Activated T-cell treated with anti-CD3 and anti-CD28 coated beads for 24 hours (primary cell): ENCODE results near the gene ZFYVE21.

Experiments used
- DNase-seq: peaks from one replicate; pipeline ENCODE4 v3.0.0-alpha.2; 2020; ENCODE audit warnings: low read depth

ZFYVE21 gene

DNA sequence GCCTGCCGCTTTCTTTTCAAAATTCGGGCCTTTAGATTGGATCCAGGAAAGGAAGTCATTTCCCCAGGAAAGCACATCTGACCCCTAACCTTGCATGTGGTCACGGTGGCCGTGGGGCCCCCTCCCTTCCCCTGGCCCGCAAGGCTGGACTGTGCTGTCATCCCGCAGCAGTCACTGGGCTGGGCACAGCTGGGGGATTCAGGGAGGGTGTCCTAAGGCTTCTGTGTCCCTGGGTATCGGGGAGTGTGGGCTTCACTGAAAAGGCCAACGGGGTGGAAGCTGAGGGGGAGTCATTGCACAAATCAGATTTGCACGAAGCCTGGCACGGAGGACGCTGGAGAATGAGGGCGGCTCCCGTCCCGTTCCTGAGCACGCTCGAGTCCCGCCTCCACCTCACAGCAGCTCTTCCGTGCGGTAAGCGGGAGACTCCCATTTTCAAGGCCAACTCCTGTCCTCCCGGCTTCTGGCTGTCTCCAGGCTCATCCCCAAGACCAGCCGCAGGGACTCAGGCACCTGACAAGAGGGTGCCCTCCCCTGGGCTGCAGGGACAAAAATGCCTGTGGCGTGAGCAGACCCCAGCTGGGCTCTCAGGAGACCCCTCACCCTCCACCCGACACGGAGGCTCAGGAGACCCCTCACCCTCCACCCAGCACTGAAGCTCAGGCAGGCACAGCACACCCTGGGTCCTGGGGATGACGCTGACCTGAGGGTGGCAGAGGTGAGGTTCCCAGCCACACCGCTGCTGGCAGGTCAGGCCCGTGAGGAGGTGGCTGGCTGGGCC is 9.9 kb upstream of the ZFYVE21 start:
- no peak for DNase-seq

DNA sequence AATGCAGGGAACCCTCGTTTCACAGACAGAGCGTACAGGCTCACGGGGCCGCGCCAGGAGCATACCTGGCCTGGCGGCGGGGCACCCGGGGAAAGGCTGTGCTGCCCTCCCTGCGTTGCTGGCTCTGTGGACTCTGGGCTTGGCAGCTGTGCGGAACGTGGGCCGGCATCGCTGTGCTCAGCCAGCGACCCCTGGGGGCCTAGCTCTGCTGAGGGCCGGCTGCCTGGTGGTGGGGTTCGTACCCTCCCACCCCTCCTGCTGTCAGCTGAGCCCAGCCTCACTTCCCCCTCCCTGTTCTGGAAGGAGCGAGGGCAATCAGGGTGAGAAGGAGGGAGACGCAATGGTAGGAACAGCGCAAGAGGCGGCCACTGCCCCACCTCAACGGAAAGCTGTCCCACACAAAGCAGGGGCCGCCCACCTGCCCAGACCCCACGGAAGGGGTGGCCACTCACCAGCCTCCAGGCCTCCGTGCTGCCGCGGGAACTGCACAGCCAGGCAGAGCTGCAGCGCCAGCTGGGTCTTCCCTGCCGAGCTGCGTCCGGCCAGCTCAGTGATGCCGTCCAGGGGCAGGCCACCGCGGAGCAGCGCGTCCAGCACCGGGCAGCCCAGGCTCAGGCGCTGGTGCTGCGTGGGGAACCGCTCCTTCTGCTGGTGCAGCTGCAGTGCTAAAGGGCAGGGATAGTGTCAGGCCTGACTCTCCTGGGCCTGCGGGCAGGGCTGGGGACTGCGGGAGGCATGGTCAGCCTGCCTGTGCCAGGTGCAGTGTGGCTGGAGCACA is 8.9 kb upstream of the ZFYVE21 start:
- no peak for DNase-seq

DNA sequence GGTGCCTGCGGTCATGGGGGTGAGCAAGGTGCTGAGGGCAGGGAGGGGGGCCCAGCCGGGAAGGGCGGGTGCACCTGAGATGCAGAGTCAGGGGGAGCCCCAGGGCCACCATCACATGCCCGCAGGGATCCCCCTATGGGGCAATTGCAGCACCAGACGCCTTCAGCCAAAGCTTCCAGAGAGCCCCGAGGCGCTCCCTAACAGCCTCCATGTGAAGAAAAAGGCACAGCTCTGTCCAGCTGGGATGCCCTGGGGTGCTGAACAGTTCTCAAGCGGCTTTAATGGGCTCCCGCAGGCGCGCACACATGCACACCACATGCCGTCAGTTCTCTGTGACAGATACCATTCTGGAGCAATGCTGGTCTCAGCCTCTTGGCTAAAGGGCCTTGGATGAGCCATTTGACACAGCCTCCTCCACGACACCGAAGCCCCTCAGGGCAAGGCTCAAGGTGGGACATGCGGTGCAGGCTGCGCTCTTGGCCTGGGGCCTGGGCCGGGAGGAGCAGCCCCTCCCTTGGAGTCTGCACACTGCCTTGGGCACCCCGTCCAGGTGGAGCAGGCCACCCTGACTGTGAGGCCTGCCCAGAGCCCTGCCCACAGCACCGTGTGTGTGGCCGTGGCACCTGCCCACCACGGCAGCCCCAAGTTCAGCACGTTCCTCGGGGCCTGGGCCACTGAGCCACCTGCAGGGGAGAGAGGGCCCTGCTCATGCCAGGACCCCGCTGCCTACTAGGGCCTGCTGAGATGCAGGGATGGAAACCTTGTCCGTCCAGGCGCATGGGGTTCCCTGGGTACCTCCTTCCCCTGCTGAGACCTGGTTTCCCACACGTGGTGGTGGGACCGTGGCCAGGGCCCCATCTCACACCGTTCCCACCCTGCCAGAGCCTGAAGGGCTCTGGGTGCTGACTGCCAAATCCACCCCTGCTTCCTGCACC is 8.0 kb upstream of the ZFYVE21 start:
- no peak for DNase-seq

DNA sequence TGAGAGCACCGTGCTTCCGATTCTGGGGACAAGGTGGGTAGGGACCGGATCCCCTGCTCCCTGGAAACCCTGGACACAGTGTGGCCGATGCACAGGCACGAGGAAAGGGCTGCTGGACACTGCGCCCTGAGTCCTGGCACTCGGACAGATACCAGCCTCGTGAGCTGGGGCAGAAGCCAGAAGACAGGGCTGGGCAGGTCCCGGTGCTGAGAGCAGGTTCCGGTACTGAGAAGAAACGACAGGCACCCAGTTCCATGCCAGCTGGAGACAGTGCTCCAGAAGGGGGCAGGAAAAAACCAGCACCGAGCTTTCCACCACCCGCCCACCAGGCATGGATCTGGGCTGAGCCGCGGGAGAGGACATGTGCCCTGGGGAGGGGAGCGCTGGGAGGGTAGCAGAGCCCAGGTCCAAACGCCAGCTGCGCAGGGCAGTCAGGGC is 6.8 kb upstream of the ZFYVE21 start:
- no peak for DNase-seq

DNA sequence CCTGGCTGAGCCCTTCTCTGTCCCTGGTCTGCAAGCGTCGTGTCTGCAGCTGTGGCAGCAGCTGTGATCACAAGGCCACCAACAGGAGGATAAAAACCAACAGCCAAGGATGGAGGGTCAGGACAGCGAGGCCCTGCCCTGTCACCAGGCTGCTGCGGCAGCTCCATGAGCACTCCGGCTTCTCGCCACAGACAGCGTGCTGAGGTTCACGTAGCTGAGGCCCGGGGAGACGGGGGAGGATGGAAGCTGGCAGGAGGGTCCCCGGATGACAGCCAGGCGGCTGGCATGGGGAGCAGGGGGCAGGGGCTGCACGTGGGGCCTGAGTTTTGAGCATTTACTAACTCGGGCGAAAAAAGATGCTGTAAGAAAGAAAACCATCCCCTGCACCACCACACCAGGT is 5.8 kb upstream of the ZFYVE21 start:
- DNase-seq = no peak

DNA sequence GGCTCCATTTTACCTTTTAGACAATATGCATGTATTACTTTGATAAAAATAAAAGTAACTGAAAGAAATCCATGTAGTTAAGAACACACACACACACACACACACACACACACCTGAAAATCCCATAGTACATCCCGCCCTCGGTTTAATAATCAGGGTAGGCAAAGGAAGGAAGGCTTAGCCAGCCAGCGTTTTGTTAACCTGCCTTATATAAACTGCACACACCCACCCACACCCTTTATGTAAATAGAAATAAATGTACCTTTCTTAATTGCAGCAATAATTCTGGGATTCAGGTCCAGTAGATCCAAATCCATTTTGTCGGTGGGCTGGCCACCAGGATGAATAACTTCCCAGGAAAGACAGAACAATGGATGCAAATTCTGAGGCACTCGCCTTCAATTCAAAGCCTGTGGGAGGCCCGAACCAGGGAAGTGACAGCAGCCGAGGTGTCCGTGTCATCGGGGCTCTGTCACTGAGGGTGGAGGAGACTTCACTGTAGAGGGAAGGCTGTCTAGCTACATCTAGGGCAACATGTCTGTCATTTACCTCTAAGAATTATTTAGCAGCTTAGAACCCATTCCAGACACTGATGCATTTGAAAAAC is 4.7 kb upstream of the ZFYVE21 start:
- no peak for DNase-seq

DNA sequence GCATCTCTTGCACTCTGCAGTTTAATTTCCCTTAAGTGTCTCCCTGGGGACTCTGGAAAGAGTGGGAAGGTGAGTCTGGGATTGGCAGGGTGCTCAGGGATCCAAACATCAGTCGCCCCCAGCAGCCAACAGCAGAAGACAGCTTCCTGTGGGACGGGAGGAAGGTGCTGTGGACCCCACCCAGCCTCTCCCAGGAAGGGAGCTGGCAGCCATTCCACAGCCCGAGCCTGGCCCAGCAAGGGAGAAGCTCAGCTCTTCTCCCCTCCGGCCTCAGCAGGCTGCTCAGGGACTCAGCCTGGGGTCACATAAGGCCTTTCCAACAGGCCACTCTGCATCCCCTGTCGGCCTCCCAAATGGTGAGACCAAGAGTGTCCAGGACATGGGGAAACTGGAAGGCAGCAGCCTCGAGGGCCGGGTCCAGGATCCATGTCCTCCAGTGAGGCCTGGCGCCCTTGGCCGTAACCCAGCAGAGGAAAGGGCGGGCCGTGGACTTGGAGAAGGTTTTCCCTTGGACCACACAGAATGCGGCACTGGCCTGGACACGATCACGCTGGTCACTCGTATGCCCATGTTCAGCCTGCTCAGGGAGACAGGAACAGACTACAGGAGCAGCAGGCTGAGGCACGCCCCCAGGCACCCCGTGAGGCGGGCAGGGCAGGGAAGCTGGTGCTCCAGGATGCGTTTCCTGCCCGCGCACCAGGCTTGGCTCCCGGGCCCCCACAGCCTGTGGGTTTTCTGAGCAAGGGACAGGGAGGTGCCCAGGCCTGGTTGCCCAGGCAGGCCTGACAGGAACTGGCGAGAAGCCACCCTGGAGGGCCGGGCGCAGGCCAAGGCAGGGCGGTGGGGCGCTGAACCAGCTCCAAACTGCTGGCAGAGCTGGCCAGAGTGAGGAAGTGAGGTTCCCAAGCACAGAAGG is 3.8 kb upstream of the ZFYVE21 start:
- DNase-seq = no peak

DNA sequence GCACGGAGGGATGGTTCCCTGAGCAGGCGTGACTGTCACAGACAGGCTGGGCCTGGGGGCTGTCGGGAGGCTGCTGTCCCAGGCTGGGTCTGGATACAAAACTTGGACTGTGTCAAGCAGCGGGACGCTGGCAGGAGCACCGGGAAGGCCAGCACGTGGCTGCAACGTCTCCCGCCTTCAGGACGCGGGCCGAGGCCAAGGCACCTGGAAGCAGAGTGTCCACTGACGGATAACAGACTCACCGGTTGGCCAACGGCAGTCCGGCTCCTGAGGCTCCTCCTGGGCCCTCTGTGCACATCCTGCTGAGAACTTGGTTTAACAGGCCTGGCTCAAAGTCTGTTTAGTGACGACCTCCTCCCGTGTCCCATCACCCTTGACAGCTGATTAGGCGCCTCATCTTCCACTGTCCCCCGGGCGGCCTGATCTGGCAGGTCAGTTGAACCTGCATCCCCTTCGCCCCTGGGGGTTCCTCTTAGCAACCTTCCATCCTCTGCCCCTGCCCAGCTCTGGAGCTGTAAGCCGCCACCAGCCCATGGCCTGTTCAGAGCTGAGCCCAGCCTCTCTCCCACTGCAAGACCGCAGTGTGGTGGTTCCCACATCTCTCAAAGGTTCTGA is 2.9 kb upstream of the ZFYVE21 start:
- DNase-seq = no peak

DNA sequence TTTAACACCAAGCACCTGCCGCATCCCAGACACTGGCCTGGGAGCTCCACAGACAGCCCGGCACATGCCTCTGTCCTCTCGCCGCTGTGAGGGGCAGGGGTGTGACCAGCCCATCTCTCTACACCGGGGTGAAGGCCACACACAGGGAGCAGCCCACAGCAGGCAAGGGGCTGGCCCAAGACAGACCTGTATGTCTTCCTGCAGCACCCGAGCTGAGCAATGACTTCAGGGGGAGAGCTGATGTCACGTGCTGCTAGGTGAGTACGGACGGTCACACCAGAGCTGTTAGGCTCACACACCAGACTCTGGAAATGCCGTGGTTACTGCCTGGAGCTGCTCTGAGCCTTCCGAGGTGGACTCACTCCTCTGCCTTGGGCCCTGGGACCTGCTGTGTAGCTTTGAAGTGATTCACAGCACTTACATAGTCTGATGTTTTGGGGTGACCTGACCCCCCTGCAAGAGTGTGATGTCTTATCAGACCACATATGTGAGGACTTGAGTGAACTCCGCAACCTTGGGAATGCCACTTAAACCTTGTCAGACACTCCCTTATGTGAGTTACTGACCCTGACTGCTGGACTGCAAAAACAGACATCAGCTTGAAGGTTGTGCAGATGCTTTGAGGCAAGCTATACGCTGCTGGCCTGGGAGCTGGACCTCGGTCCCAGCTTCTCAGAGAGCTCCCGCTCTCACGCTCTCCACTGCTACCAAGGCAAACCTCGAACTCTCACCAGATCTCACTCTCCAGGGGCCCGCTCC is 2.1 kb upstream of the ZFYVE21 start:
- no peak for DNase-seq

DNA sequence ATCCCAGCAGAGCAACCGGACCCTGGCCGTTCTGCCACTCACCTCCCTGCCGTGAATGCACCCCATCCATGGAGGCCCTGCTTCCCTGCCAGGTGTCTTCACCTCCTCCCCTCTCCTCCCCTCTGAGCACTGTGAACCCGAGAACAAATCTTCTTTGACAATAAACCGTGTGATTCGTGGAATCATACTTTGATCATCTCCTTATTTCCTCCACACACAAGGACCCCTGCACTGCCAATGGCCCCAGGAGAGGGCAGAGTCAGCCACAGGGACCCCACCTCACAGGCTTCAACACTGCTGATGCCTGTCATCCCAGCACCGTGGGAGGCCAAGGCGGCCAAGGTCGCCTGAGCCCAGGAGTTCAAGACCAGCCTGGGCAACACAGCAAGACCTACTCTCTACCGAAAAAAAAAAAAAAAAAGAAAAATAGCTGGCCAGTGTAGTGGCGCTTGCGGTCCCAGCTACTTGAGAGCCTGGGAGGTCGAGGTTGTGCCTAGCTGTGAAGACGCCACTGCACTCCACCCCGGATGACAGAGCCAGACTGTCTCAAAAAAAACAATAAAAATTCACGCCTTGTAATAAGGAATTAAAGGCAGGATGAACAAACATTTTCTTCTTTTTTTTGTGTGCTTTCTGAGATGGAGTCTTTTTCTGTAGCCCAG is 1.4 kb upstream of the ZFYVE21 start:
- no peak for DNase-seq

DNA sequence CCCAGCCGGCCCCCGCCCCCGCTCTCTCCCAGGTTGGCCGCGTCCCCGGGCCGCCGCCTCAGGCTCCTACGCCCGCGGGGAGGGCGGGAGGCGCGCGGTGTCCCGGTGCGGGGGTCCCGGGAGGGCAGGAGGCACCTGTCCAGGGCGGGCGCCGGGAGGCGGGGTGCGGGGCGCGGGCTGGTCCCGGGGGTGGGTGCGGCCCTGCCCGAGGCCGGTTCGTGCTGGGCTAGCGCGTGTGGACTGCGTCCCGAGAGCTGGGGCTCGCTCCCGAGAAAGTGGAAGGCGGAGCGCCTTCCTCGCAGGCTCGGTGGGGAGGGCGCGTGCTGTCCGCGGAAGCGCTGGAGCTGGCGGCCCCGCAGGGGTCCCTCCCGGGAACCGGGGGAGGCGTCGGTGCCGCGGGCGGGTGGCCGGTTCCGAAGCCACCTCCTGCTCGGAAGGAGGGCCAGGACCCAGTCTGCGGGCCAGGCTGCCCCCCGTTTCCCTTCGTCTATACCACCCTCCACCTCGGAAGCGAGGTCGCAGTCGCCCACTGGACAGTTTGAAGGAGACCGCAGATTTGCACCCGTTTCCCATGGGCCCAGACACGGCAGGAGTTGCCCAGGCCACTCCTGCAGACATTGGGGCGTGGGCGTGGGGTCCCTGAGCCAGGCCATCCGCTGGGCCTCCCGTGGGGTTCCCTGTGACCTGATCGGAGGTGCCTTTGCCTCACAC is 636 bp downstream of the ZFYVE21 start:
- DNase-seq = no peak

DNA sequence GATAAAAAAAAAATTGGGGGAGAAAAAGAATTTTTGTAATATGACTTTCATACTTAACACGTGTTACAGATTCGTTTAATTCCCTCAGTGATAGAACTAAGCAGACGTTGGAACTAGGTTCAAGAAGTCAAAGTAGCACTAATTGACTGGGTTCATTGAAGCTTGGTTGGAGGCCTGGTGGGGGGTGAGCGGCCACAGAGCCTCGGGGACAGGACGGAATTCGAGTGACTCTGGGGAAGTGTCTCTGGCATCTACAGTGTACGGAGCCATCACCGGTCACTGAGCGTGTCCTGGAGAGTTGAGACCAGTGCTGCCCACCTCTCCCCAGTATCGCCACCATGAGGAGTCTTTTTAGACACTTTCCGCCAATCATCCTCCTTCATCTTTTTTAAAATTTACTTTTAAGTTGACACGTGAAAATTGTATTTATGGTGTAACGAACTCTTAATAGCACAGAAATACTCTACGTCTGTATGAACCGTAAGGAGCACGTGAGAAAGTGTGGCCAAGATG is 1.3 kb downstream of the ZFYVE21 start:
- no peak for DNase-seq

DNA sequence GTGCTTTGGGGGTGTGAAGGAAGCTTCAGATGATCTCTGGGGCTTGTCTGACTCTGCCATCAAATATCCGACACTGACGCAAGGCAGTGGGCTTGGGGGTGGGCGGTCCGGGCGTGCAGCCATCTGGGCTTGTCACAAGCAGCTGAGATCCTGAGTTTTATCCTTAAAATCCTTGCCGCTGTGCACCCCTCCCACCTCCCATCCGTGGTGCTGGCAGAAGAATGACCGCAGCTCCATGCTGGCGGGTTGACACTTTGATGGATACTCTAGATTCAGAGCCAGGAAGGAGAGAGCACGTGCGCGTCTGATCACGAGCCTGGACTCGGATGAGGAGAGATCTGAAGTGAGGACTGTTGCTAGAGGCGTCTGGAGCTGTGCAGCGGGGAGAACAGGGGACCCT is 3.0 kb downstream of the ZFYVE21 start:
- no peak for DNase-seq

DNA sequence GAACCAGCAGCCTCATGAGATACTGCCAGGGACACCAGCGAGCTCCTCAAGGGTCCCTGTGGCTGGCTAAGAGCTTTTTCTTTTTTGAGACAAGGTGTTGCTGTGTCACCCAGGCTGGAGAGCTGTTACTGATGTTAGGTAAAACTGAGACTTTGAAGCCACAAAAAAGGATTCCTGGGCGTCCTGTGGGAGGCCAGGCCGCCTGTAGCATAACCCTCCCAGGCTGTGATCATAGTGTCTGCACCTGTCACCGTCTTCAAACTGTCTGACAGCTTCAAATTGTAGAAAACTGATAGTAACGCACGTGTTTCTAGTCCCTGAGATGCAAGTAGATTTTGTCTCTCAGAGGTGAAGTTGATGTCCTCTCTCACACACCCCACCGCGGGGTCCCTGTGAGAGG is 4.1 kb downstream of the ZFYVE21 start:
- DNase-seq = no peak

DNA sequence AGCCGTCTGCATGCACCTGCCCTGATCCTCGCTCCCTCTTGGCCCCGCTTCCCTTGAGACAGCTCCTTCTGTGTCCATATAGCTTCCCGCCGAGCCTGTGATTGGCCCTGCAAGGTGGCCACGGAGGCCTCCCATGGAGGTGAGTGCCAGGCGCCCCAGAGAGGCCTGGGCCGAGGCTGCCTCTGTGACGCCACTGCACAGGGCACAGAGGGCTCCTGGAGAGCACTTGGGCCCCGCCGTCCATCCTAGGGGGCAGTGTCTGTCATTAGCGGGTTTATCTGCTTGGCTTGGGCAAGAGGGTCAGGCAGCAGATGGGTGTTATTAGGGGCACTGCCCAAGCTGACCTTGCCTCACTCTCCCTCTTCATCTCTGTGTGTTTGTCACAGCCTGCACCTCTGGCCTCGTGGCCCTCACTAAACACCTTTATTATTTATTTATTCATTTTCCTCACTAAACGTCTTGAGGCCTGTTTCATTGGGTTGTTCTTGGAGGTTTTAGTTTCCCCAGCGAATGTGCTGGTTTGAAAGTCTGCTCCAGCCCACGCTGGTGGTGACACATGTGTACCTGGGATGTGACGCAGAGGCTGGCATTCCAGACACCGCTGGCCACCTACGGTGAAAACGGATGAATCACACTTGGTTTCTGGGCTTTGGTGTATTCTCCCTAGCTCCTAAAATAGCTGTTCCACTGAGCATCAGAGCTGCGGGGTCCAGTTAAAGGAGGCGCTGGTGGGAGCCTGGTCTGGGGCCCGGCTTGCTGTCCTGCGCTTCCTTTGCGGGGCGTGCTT is 5.9 kb downstream of the ZFYVE21 start:
- DNase-seq = no peak

DNA sequence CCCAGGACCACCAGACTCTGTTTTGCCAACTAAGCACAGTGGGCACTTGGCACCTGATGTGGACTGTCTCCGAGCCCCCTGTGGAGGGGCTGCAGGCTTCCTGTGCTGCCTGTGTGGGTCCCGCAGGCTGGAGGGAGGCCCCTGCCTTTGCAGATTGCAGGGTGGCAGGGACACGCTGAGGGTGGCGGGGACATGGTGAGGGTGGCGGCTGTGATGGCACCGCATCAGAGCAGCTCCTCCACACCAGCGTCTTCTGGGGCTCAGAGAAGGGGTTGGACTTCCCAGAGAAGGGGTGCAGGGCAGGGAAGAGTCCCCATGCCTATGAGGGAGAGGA is 8.1 kb downstream of the ZFYVE21 start:
- no peak for DNase-seq

DNA sequence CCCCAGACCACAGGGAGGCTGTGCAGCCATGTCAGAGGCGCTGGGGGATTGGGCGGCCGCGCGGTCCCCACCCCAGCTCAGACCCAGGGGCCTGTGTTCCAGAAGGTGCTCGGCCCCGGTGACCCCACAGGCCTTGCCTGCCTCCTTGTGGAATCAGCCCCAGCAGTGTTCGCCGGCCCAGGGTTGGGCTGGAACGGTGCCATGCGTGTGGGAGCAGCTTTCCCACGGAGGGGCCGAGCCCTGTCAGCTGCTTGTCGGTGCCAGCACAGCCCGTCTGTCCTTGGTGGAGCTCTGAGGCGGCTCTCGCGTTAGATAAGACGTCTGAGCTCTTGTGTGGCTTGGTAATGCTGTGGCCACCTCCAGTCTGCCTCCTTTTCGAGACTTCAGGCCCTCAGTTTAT is 8.5 kb downstream of the ZFYVE21 start:
- no peak for DNase-seq
